Measurements from ENCODE around the gene AGAP1. TPM values are rescaled to one million over a fixed set of nuclear protein-coding genes. Genes with fewer than 3 reads are reported as not detected.

The AGAP1 gene
- total and polyA plus RNA-seq, 4 donors: 2.0 to 8.5 (median 5.4) TPM

DNA sequence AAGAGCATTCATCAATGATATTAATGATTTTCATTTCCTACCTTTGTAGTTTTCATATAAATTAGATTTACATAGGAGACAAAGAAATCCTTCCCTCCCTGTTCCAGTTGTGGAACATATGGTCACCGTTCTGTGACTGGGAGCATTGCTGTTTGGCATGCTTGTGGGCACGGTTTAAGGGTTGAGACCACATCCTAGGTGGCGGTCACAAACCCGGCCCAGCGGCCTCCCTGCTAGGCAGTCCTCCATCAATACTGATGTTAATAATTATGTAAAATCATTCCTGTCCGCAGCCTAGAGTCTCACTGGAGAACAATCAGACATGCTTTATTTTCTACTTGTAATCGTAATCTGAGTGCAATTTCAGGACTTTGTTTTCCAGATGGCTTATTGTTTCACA, 117.9 kb downstream of the AGAP1 start (continued):
- no peak for TF ChIP-seq TAF1 (conservative IDR thresholded peaks at IDR 0.05)
- no peak for TF ChIP-seq GABPA (IDR thresholded peaks at IDR 0.05 in 1 of 2, conservative IDR thresholded peaks at IDR 0.05 in 1 of 2)

DNA sequence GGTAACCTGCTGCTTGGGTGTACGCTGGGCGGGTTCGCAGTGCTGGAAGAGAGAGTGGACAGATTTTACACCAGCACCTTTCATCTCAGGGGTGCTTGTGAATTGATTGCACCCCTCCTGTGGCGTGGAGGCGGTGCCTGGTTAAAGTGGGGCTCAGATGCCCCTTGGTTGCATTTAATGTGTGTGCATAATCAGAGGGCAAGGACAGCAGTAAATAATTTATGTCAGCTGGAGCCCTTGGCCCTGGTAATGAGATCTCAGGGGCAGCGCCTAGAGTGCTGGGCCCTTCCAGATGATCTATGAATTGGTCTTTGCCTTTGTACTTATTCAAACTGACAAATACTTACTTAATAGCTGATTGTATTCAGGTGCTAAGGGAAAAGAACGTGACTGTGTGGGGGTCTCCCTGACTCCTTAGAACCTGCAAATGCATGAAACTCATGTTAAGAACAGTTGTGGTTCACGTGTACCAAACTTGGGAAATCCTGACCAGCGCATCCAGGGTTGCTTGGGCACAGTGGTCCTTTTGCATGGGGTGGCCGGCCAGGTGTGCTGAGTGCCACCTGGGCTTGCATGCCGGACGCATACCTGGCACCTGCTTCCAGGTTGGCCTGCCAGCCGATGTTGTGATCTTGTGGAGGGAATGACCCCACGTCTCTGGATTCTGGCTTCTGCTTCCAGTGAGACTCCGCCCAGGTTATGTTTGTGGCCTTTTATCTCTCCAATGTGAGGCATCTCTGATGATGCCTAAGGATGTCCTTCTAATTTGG, 118.5 kb downstream of the AGAP1 start:
- Histone ChIP-seq H3K27ac (ENCODE audit: low read depth in 1 of 2, low read length in 2 of 2) (no peak overlapping the region), H3K4me1 (ENCODE audit: control insufficient read depth in 4 of 4, insufficient read depth in 4 of 4, low read length in 3 of 4) (peaks cover 4 to 15% (median 10%) of the 10 kb centered on the region in 4 donors), H3K27me3 (ENCODE audit: control insufficient read depth in 4 of 4, insufficient read depth in 4 of 4, low read length in 3 of 4) (no peaks in the 10 kb centered on the region), H3K4me3 (ENCODE audit: low read depth in 1 of 3, low read length in 3 of 3) (no peak overlapping the region), H3K9ac (ENCODE audit: low read depth in 1 of 2, low read length in 2 of 2) (no peak overlapping the region), H3K9me3 (ENCODE audit: control insufficient read depth in 4 of 4, low read length in 3 of 4) (no peaks in the 10 kb centered on the region), H3K36me3 (ENCODE audit: control insufficient read depth in 4 of 4, insufficient read depth in 3 of 4, low read depth in 1 of 4, low read length in 3 of 4) (no peaks in the 10 kb centered on the region)
- TF ChIP-seq, protein P1, sequence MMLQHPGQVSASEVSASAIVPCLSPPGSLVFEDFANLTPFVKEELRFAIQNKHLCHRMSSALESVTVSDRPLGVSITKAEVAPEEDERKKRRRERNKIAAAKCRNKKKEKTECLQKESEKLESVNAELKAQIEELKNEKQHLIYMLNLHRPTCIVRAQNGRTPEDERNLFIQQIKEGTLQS (IDR thresholded peaks at IDR 0.05): no peak
- TF ChIP-seq, protein P2, sequence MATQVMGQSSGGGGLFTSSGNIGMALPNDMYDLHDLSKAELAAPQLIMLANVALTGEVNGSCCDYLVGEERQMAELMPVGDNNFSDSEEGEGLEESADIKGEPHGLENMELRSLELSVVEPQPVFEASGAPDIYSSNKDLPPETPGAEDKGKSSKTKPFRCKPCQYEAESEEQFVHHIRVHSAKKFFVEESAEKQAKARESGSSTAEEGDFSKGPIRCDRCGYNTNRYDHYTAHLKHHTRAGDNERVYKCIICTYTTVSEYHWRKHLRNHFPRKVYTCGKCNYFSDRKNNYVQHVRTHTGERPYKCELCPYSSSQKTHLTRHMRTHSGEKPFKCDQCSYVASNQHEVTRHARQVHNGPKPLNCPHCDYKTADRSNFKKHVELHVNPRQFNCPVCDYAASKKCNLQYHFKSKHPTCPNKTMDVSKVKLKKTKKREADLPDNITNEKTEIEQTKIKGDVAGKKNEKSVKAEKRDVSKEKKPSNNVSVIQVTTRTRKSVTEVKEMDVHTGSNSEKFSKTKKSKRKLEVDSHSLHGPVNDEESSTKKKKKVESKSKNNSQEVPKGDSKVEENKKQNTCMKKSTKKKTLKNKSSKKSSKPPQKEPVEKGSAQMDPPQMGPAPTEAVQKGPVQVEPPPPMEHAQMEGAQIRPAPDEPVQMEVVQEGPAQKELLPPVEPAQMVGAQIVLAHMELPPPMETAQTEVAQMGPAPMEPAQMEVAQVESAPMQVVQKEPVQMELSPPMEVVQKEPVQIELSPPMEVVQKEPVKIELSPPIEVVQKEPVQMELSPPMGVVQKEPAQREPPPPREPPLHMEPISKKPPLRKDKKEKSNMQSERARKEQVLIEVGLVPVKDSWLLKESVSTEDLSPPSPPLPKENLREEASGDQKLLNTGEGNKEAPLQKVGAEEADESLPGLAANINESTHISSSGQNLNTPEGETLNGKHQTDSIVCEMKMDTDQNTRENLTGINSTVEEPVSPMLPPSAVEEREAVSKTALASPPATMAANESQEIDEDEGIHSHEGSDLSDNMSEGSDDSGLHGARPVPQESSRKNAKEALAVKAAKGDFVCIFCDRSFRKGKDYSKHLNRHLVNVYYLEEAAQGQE (IDR thresholded peaks at IDR 0.05): no peak
- TF ChIP-seq FOXA1 (IDR thresholded peaks at IDR 0.05): no peak
- WGBS: 93% methylated on average over 15 of the region's 15 CpGs
- no peak for DNase-seq (ENCODE audit: low spot score)

DNA sequence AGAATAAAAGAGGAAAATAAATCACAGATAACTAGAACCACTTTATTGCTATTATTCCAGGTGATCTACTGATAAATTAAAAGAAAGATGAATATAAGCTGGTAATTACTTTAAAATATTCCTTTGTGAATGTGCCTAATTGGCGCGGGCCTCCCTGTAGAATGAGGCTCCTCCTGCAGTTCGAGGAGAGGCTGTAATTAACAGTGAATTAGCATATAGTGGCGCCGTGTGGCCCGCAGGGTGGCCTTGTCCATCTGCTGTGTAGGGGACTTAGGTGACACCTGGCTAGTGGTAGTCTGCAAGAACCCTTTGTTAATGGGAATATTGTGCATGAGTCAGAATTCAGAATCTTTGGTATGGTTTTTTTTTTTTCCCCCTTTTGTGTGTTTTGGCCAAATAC, 119.8 kb downstream of the AGAP1 start:
- Histone ChIP-seq H3K9me3 (ENCODE audit: control insufficient read depth in 4 of 4, low read length in 3 of 4) (no peaks in the 10 kb centered on the region), H3K9ac (ENCODE audit: low read depth in 1 of 2, low read length in 2 of 2) (no peak overlapping the region), H3K27ac (ENCODE audit: low read depth in 1 of 2, low read length in 2 of 2) (no peak overlapping the region), H3K36me3 (ENCODE audit: control insufficient read depth in 4 of 4, insufficient read depth in 3 of 4, low read depth in 1 of 4, low read length in 3 of 4) (no peaks in the 10 kb centered on the region), H3K4me1 (ENCODE audit: control insufficient read depth in 4 of 4, insufficient read depth in 4 of 4, low read length in 3 of 4) (peaks cover 4 to 15% (median 10%) of the 10 kb centered on the region in 4 donors), H3K27me3 (ENCODE audit: control insufficient read depth in 4 of 4, insufficient read depth in 4 of 4, low read length in 3 of 4) (no peaks in the 10 kb centered on the region), H3K4me3 (ENCODE audit: low read depth in 1 of 3, low read length in 3 of 3) (no peak overlapping the region)
- TF ChIP-seq EGR1 (IDR thresholded peaks at IDR 0.05; ENCODE audit: low read depth in 2 of 2): no peak
- TF ChIP-seq GABPA (IDR thresholded peaks at IDR 0.05 in 1 of 2, conservative IDR thresholded peaks at IDR 0.05 in 1 of 2): no peak
- no peak for TF ChIP-seq FOXA1 (IDR thresholded peaks at IDR 0.05)
- TF ChIP-seq YY1 (IDR thresholded peaks at IDR 0.05): no peak
- no peak for TF ChIP-seq HNF4A (conservative IDR thresholded peaks at IDR 0.05)
- no peak for TF ChIP-seq SP1 (IDR thresholded peaks at IDR 0.05)
- TF ChIP-seq, protein P3, sequence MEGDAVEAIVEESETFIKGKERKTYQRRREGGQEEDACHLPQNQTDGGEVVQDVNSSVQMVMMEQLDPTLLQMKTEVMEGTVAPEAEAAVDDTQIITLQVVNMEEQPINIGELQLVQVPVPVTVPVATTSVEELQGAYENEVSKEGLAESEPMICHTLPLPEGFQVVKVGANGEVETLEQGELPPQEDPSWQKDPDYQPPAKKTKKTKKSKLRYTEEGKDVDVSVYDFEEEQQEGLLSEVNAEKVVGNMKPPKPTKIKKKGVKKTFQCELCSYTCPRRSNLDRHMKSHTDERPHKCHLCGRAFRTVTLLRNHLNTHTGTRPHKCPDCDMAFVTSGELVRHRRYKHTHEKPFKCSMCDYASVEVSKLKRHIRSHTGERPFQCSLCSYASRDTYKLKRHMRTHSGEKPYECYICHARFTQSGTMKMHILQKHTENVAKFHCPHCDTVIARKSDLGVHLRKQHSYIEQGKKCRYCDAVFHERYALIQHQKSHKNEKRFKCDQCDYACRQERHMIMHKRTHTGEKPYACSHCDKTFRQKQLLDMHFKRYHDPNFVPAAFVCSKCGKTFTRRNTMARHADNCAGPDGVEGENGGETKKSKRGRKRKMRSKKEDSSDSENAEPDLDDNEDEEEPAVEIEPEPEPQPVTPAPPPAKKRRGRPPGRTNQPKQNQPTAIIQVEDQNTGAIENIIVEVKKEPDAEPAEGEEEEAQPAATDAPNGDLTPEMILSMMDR (IDR thresholded peaks at IDR 0.05; ENCODE audit: low read depth, low read length, missing input control): no peak
- TF ChIP-seq, protein P4, sequence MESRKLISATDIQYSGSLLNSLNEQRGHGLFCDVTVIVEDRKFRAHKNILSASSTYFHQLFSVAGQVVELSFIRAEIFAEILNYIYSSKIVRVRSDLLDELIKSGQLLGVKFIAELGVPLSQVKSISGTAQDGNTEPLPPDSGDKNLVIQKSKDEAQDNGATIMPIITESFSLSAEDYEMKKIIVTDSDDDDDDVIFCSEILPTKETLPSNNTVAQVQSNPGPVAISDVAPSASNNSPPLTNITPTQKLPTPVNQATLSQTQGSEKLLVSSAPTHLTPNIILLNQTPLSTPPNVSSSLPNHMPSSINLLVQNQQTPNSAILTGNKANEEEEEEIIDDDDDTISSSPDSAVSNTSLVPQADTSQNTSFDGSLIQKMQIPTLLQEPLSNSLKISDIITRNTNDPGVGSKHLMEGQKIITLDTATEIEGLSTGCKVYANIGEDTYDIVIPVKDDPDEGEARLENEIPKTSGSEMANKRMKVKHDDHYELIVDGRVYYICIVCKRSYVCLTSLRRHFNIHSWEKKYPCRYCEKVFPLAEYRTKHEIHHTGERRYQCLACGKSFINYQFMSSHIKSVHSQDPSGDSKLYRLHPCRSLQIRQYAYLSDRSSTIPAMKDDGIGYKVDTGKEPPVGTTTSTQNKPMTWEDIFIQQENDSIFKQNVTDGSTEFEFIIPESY (IDR thresholded peaks at IDR 0.05): no peak
- TF ChIP-seq JUND (IDR thresholded peaks at IDR 0.05): no peak
- no peak for TF ChIP-seq TAF1 (conservative IDR thresholded peaks at IDR 0.05)
- DNase-seq (ENCODE audit: low spot score): no peak
- 96% methylated on average over 6 of the region's 6 CpGs for WGBS

Measured in liver (tissue), 9 donors.